ENCODE measurements around the gene PPTC7. TPM values are rescaled to one million over a fixed set of nuclear protein-coding genes. Genes with fewer than 3 reads are reported as not detected.
"Not testable (repeated sequence)": the region's sequence is repeated elsewhere in the genome, so short reads cannot be mapped to it uniquely, and the experiment has no call there.

Gene PPTC7
- total RNA-seq, 2 experiments from 2014 or later: 53.8 to 54.8 TPM

DNA sequence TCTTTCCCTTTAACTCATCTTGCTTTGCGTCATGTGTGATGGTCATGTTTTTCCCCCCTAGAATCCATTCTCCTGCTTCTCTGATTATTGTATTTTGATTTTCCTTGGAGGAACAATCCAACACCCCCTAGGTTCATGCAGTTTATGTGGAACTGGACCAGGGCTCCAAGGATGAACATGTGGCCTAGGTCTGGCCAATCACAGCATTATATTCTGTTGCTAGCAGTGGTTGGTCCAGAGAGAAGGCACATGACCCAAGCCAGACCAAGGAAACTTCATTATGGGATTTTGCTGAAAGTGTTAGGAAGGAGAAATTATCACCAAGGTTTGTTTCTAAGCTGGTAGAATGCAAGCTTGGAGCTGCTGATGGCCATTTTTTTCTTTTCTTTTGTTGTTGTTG is 6.9 kb upstream of the PPTC7 start:
- Mint-ChIP-seq H3K27ac (peak overlapping the region; percentile 96), H3K4me3 (no peak overlapping the region), H3K36me3 (ENCODE audit: low read depth) (no peaks in the 10 kb centered on the region), H3K4me1 (ENCODE audit: low read depth) (peaks cover 36% of the 10 kb centered on the region), H3K9me3 (peaks cover 2% of the 10 kb centered on the region), H3K27me3 (no peaks in the 10 kb centered on the region)
- no peak for DNase-seq
- no peak for TF ChIP-seq CTCF (IDR thresholded peaks at IDR 0.05)
- Histone ChIP-seq H3K27me3 (ENCODE audit: control insufficient read depth in 1 of 2, insufficient read depth in 2 of 2, low read length in 2 of 2) (no peaks in the 10 kb centered on the region), H3K9me3 (ENCODE audit: control insufficient read depth in 1 of 2, insufficient read depth in 1 of 2, low read length in 2 of 2) (no peaks in the 10 kb centered on the region), H3K4me3 (ENCODE audit: low read length) (no peak overlapping the region), H3K27ac (ENCODE audit: low read depth in 1 of 2, low read length in 2 of 2) (peak overlapping the region; percentile 68 to 82), H3K4me1 (ENCODE audit: insufficient read depth, low read length) (peaks cover 35% of the 10 kb centered on the region), H3K36me3 (ENCODE audit: insufficient read depth, low read length) (no peaks in the 10 kb centered on the region)
- POLR2A ChIA-PET: interaction anchor here (0.6 to 1.7 kb wide), 5 partner anchors 9 to 207 kb away, joined by 3 to 8 read pairs (median 6); partner anchors contain the start of genes FAM216A, GPN3, RAD9B and TCTN1
- no peak for ATAC-seq (ENCODE audit: poor library complexity)
- CTCF ChIA-PET: interaction anchor here (1.1 to 2.5 kb wide), 4 partner anchors 10 to 140 kb away, joined by 3 to 12 read pairs (median 8); partner anchors contain the start of genes ARPC3 and FAM216A
- intact Hi-C loops (cut with DNase I, micrococcal nuclease): no loop called here

DNA sequence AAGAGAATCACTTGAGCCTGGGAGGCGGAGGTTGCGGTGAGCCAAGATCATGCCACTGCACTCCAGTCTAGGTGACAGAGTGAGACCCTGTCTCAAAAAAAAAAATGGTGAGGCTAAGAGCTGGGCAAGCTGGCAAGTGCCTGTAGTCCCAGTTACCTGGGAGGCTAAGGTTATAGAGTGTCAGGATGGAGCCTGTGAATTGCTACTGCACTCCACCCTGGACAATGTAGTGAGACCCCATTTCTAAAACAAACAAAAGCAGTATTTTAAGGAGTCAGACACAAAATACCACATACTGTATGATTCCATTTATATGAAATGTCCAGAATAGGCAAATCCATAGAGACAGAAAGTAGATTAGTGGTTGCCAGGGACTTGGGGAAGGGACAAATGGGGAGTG is 4.0 kb upstream of the PPTC7 start:
- H3K36me3 Mint-ChIP-seq (ENCODE audit: low read depth); H3K27ac ChIP-seq (ENCODE audit: low read depth in 1 of 2, low read length in 2 of 2); H3K36me3 ChIP-seq (ENCODE audit: insufficient read depth, low read length); H3K4me3 Mint-ChIP-seq; H3K27ac Mint-ChIP-seq; H3K27me3 Mint-ChIP-seq; DNase-seq; intact Hi-C loops (cut with DNase I, micrococcal nuclease); H3K4me3 ChIP-seq (ENCODE audit: low read length); CTCF ChIA-PET; H3K27me3 ChIP-seq (ENCODE audit: control insufficient read depth in 1 of 2, insufficient read depth in 2 of 2, low read length in 2 of 2); H3K9me3 Mint-ChIP-seq; H3K9me3 ChIP-seq (ENCODE audit: control insufficient read depth in 1 of 2, insufficient read depth in 1 of 2, low read length in 2 of 2); ATAC-seq (ENCODE audit: poor library complexity): not testable (repeated sequence)
- peaks cover 54% of the 10 kb centered on the region for H3K4me1 ChIP-seq (ENCODE audit: insufficient read depth, low read length)
- POLR2A ChIA-PET: interaction anchor here (3.4 kb wide), 1 partner anchor 119 kb away, joined by 18 read pairs; the partner anchor contains the start of genes FAM216A and GPN3
- peaks cover 55% of the 10 kb centered on the region for H3K4me1 Mint-ChIP-seq (ENCODE audit: low read depth)

DNA sequence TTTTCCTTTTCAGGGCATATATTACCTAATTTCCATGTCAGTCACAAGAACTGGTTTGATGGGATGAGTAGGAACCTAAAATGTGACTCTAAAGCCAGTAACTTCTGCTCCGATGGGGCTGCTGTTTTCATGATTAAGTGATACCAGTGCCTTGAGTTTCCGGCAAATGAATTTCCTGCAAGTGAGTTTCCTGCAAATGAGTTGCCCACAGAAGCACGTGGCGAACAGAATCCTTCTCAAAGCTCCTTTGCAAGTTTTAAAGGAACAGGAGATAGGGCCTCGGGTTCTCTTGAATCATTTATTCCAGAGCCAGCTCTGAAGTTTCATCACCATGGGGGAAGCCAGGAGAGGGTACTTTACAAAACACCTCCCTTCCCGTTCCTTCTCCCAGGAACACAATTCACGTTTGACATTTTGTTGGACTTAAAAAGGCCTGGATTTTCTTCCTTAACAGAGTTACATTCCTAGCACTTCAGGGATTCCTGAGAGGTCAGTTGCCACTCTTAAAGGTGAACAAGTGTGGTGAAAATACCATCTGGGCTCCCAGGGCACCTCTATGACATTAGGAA is 2.2 kb upstream of the PPTC7 start:
- Mint-ChIP-seq H3K9me3 (no peaks in the 10 kb centered on the region), H3K27me3 (no peaks in the 10 kb centered on the region), H3K4me1 (ENCODE audit: low read depth) (peaks cover 55% of the 10 kb centered on the region), H3K4me3 (peak overlapping the region; percentile 97), H3K27ac (peak overlapping the region; percentile 92), H3K36me3 (ENCODE audit: low read depth) (peaks cover 12% of the 10 kb centered on the region)
- DNase-seq (peak in 7 of 14 experiments; percentile 43 to 70 (median 60)), ATAC-seq (ENCODE audit: poor library complexity) (no peak)
- Histone ChIP-seq H3K9me3 (ENCODE audit: control insufficient read depth in 1 of 2, insufficient read depth in 1 of 2, low read length in 2 of 2) (no peaks in the 10 kb centered on the region), H3K36me3 (ENCODE audit: insufficient read depth, low read length) (no peaks in the 10 kb centered on the region), H3K27ac (ENCODE audit: low read depth in 1 of 2, low read length in 2 of 2) (peak overlapping the region; percentile 39 to 52), H3K27me3 (ENCODE audit: control insufficient read depth in 1 of 2, insufficient read depth in 2 of 2, low read length in 2 of 2) (no peaks in the 10 kb centered on the region), H3K4me3 (ENCODE audit: low read length) (peak overlapping the region; percentile 17), H3K4me1 (ENCODE audit: insufficient read depth, low read length) (peaks cover 55% of the 10 kb centered on the region)
- ChIA-PET POLR2A (interaction anchor here (1.3 to 3.4 kb wide), 6 partner anchors 15 to 135 kb away, joined by 5 to 18 read pairs (median 8); partner anchors contain the start of genes ARPC3, FAM216A, GPN3 and RAD9B), CTCF (interaction anchor here (1.6 to 2.6 kb wide), 6 partner anchors 16 to 135 kb away, joined by 3 to 19 read pairs (median 7); partner anchors contain the start of genes ARPC3, FAM216A, RAD9B and VPS29)
- intact Hi-C loops (cut with DNase I, micrococcal nuclease): no loop called here
- no peak for TF ChIP-seq CTCF (IDR thresholded peaks at IDR 0.05)

All from CD4-positive, alpha-beta T cell (primary cell).